DMS53 (cell line): Measurements from ENCODE around the gene BAHCC1.

Source experiments
- DNase-seq: peaks from one replicate; lab custom pipeline; 2025; lab: John Stamatoyannopoulos, UW

Gene BAHCC1

GRCh38 chr17:81398176-81398831, 3.0 kb downstream of the BAHCC1 start:
- DNase-seq = peak; percentile 71

GRCh38 chr17:81398832-81399411, 3.7 kb downstream of the BAHCC1 start:
- DNase-seq = peak; percentile 66

GRCh38 chr17:81399481-81400153, 4.4 kb downstream of the BAHCC1 start:
- peak; percentile 73 for DNase-seq

GRCh38 chr17:81400154-81400977, 5.1 kb downstream of the BAHCC1 start:
- peak; percentile 71 for DNase-seq

GRCh38 chr17:81400996-81401722, 5.9 kb downstream of the BAHCC1 start:
- no peak for DNase-seq

GRCh38 chr17:81401723-81402529, 6.7 kb downstream of the BAHCC1 start:
- peak; percentile 49 for DNase-seq

GRCh38 chr17:81402530-81402941, 7.3 kb downstream of the BAHCC1 start:
- no peak for DNase-seq

- DNase-seq = no peak
Observed at GRCh38 chr17:81402981-81403467, 7.8 kb downstream of the BAHCC1 start.

GRCh38 chr17:81403671-81404534, 8.6 kb downstream of the BAHCC1 start:
- DNase-seq = no peak

- peak; percentile 40 for DNase-seq
Observed at GRCh38 chr17:81404558-81405165, 9.4 kb downstream of the BAHCC1 start.

GRCh38 chr17:81405411-81405872, 10.2 kb downstream of the BAHCC1 start:
- DNase-seq = no peak

- peak; percentile 74 for DNase-seq
Observed at GRCh38 chr17:81406117-81406953, 11.1 kb downstream of the BAHCC1 start.

GRCh38 chr17:81408049-81408448, 12.8 kb downstream of the BAHCC1 start:
- no peak for DNase-seq

GRCh38 chr17:81409190-81409935, 14.1 kb downstream of the BAHCC1 start:
- DNase-seq = no peak

GRCh38 chr17:81410852-81411251, 15.6 kb downstream of the BAHCC1 start:
- DNase-seq = no peak

- no peak for DNase-seq
Observed at GRCh38 chr17:81411305-81411704, 16.0 kb downstream of the BAHCC1 start.

- DNase-seq = no peak
Observed at GRCh38 chr17:81412490-81413093, 17.3 kb downstream of the BAHCC1 start.
